ENCODE measurements around the gene CACNA1G. TPM values are rescaled to one million over a fixed set of nuclear protein-coding genes. Genes with fewer than 3 reads are reported as not detected.

Gene CACNA1G
- polyA plus RNA-seq, 1 donor (not counting 4 experiments of a cell fraction or from before 2014, with no cell fraction given), result 0.07 TPM

DNA sequence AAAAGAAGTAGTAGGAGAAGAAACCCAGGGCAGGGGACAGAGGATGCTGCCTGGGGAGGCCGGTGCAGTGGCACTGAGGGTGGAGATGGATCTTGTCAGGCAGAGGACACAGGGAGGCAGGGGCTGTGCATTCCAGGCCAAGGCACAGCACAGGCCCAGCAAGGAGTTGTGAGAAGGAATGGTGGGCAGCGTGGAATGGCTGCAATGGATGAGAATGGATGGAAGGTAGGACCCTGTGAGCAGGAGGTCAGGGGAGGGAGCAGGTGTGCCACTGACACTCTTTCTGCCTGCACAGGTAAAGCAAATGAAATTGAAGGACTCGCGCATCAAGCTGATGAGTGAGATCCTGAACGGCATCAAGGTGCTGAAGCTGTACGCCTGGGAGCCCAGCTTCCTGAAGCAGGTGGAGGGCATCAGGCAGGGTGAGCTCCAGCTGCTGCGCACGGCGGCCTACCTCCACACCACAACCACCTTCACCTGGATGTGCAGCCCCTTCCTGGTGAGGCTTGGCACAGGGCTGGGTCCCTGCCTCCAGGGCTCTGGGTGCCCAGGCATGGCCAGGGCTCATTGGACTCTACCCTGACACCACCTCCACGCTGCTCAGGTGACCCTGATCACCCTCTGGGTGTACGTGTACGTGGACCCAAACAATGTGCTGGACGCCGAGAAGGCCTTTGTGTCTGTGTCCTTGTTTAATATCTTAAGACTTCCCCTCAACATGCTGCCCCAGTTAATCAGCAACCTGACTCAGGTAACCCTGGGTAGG lies 106.9 kb downstream of the CACNA1G start:
- no peaks in the 10 kb centered on the region for H4K20me1 ChIP-seq (ENCODE audit: control insufficient read depth, extremely low read depth, insufficient read depth, low read length)
- no peak for TF ChIP-seq EZH2 (IDR thresholded peaks at IDR 0.05; ENCODE audit: low read length)
- TF ChIP-seq, protein P1, sequence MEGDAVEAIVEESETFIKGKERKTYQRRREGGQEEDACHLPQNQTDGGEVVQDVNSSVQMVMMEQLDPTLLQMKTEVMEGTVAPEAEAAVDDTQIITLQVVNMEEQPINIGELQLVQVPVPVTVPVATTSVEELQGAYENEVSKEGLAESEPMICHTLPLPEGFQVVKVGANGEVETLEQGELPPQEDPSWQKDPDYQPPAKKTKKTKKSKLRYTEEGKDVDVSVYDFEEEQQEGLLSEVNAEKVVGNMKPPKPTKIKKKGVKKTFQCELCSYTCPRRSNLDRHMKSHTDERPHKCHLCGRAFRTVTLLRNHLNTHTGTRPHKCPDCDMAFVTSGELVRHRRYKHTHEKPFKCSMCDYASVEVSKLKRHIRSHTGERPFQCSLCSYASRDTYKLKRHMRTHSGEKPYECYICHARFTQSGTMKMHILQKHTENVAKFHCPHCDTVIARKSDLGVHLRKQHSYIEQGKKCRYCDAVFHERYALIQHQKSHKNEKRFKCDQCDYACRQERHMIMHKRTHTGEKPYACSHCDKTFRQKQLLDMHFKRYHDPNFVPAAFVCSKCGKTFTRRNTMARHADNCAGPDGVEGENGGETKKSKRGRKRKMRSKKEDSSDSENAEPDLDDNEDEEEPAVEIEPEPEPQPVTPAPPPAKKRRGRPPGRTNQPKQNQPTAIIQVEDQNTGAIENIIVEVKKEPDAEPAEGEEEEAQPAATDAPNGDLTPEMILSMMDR (optimal IDR thresholded peaks at IDR 0.05 in 1 of 3, IDR thresholded peaks at IDR 0.05 in 1 of 3, conservative IDR thresholded peaks at IDR 0.05 in 1 of 3; ENCODE audit: extremely low read depth in 1 of 3, insufficient read depth in 2 of 3, low read length in 3 of 3), result no peak
- no peak for DNase-seq (ENCODE audit: low read depth, low spot score)
- peaks cover 33% of the 10 kb centered on the region for H3K4me1 ChIP-seq (ENCODE audit: control insufficient read depth, extremely low read depth, insufficient read depth, low read length)
- no peak overlapping the region for H3K27ac ChIP-seq (ENCODE audit: control insufficient read depth, insufficient read depth, low read length)
- H3K79me2 ChIP-seq (ENCODE audit: control insufficient read depth, insufficient read depth, low read length), result no peaks in the 10 kb centered on the region
- no peak overlapping the region for H2AFZ ChIP-seq (ENCODE audit: control insufficient read depth, low read length)
- H3K9me1 ChIP-seq (ENCODE audit: control insufficient read depth, extremely low read depth, insufficient read depth, low read length), result no peaks in the 10 kb centered on the region
- H3K4me2 ChIP-seq (ENCODE audit: control insufficient read depth, extremely low read depth, insufficient read depth, low read depth, low read length), result peak overlapping the region; percentile 44
- dilution Hi-C loops (cut with MboI; ENCODE audit: extremely low pct_ligation_motif_present, low sequenced_read_pairs), result no loop called here
- H3K4me3 ChIP-seq (ENCODE audit: control insufficient read depth in 2 of 3, extremely low read depth in 1 of 3, insufficient read depth in 2 of 3, low read depth in 1 of 3, low read length in 3 of 3), result no peak overlapping the region
- no peaks in the 10 kb centered on the region for H3K9me3 ChIP-seq (ENCODE audit: control insufficient read depth, low read depth, low read length)
- no peaks in the 10 kb centered on the region for H3K27me3 ChIP-seq (ENCODE audit: control insufficient read depth, extremely low read depth, insufficient read depth, low read length)
- H3K9ac ChIP-seq (ENCODE audit: control insufficient read depth, extremely low read depth, insufficient read depth, low read length), result no peak overlapping the region
- no peak for FAIRE-seq
- peaks cover 0 to 9% of the 10 kb centered on the region in 2 experiments for H3K36me3 ChIP-seq (ENCODE audit: control insufficient read depth in 2 of 2, extremely low read depth in 1 of 2, insufficient read depth in 2 of 2, low read length in 2 of 2)

DNA sequence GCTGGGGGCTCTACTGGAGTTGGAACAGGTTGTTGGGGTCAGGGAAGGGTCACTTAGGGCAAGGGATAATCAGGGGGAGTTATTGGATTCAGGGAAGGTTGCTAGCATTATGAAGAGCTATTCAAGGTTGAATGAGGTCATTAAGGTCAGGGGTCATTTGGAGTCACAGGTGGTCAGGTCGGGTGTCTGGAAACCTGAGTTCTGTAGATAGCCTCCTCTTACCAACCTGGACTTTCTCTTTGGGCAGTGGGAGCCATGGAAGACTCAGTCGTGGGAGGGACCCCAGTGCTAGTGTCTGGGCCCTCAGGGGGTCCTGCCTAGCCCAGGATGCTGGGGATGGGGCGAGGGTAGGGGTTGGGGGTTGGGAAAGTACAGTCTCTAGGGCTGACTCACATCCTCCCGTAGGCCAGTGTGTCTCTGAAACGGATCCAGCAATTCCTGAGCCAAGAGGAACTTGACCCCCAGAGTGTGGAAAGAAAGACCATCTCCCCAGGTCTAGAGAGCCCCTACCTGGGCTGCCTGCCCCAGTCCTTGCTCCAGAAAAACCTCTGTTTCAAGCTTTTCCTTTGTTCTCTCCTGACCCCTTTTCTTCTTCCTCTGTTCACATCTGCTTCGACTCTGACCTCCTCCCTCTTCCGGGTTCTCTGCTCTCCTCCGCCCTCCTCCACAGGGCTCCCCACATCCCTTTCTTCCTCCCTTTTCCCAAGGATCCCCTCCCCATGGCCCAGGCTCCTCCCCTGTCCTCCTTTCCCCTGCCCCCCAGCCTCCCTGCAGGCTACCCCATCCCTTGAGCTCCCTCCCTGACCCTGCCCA lies 107.7 kb downstream of the CACNA1G start:
- peak overlapping the region; percentile 44 for H3K4me2 ChIP-seq (ENCODE audit: control insufficient read depth, extremely low read depth, insufficient read depth, low read depth, low read length)
- H3K27me3 ChIP-seq (ENCODE audit: control insufficient read depth, extremely low read depth, insufficient read depth, low read length), result no peaks in the 10 kb centered on the region
- peak overlapping the region; percentile 2 for H3K9ac ChIP-seq (ENCODE audit: control insufficient read depth, extremely low read depth, insufficient read depth, low read length)
- peaks cover 0 to 9% of the 10 kb centered on the region in 2 experiments for H3K36me3 ChIP-seq (ENCODE audit: control insufficient read depth in 2 of 2, extremely low read depth in 1 of 2, insufficient read depth in 2 of 2, low read length in 2 of 2)
- no peak overlapping the region for H2AFZ ChIP-seq (ENCODE audit: control insufficient read depth, low read length)
- TF ChIP-seq, protein P1 (optimal IDR thresholded peaks at IDR 0.05 in 1 of 3, IDR thresholded peaks at IDR 0.05 in 1 of 3, conservative IDR thresholded peaks at IDR 0.05 in 1 of 3; ENCODE audit: extremely low read depth in 1 of 3, insufficient read depth in 2 of 3, low read length in 3 of 3), result no peak
- TF ChIP-seq EZH2 (IDR thresholded peaks at IDR 0.05; ENCODE audit: low read length), result no peak
- H3K9me1 ChIP-seq (ENCODE audit: control insufficient read depth, extremely low read depth, insufficient read depth, low read length), result no peaks in the 10 kb centered on the region
- no peaks in the 10 kb centered on the region for H4K20me1 ChIP-seq (ENCODE audit: control insufficient read depth, extremely low read depth, insufficient read depth, low read length)
- peak overlapping the region; percentile 39 for H3K27ac ChIP-seq (ENCODE audit: control insufficient read depth, insufficient read depth, low read length)
- H3K79me2 ChIP-seq (ENCODE audit: control insufficient read depth, insufficient read depth, low read length), result no peaks in the 10 kb centered on the region
- H3K4me3 ChIP-seq (ENCODE audit: control insufficient read depth in 2 of 3, extremely low read depth in 1 of 3, insufficient read depth in 2 of 3, low read depth in 1 of 3, low read length in 3 of 3), result no peak overlapping the region
- no peaks in the 10 kb centered on the region for H3K9me3 ChIP-seq (ENCODE audit: control insufficient read depth, low read depth, low read length)
- peaks cover 40% of the 10 kb centered on the region for H3K4me1 ChIP-seq (ENCODE audit: control insufficient read depth, extremely low read depth, insufficient read depth, low read length)
- dilution Hi-C loops (cut with MboI; ENCODE audit: extremely low pct_ligation_motif_present, low sequenced_read_pairs), result no loop called here
- DNase-seq (ENCODE audit: low read depth, low spot score) (no peak), FAIRE-seq (peak; percentile 59)
